Upper lobe of left lung (tissue), 4 donors: ENCODE measurements around the gene NSDHL.

Source experiments
- EP300 ChIP-seq, 4 donors: sonication (generic); formaldehyde crosslinking; IDR thresholded peaks; one replicate each; pipeline ENCODE4 v1.5.1; 2017; ENCODE audit warnings: antibody characterized with exemption in 4 of 4, control low read depth in 2 of 4
- POLR2A ChIP-seq, 4 donors: fragments of 450-650 bp; IDR thresholded peaks; one replicate each; pipeline ENCODE4 v1.5.1; 2016 to 2017; ENCODE audit warnings: antibody characterized with exemption in 4 of 4, mild to moderate bottlenecking in 2 of 4
- POLR2AphosphoS5 ChIP-seq, 2 donors: sonication (generic); formaldehyde crosslinking; IDR thresholded peaks; one replicate each; pipeline ENCODE4 v1.5.1; 2017; ENCODE audit warnings: antibody characterized with exemption in 2 of 2
- TF ChIP-seq, protein P1 (sequence below), 6 experiments: fragments of 450-650 bp in 4 of 6; fragments of 200-600 bp in 2 of 6; sonication (generic) in 2 of 6; IDR thresholded peaks; one replicate each; pipeline ENCODE4 v1.5.1; 2016 to 2019; ENCODE audit warnings: antibody characterized with exemption in 6 of 6

DNA sequence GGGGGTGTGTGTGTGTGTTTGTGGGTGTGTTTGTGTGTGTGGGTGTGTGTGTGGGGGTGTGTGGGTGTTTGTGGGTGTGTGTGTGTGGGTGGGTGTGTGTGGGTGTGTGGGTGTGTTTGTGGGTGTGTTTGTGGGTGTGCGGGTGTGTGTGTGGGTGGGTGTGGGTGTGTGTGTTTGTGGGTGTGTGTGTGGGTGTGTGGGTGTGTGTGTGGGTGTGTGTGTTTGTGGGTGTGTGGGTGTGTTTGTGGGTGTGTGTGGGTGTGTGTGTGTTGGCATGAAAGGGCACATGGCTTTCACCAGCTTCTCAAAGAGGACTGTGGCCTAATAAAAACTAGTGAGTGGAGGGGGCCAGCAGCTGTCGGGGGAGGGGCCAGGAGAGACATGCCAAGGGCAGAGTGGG lies 41.7 kb downstream of the NSDHL start:
- TF ChIP-seq, protein P1, sequence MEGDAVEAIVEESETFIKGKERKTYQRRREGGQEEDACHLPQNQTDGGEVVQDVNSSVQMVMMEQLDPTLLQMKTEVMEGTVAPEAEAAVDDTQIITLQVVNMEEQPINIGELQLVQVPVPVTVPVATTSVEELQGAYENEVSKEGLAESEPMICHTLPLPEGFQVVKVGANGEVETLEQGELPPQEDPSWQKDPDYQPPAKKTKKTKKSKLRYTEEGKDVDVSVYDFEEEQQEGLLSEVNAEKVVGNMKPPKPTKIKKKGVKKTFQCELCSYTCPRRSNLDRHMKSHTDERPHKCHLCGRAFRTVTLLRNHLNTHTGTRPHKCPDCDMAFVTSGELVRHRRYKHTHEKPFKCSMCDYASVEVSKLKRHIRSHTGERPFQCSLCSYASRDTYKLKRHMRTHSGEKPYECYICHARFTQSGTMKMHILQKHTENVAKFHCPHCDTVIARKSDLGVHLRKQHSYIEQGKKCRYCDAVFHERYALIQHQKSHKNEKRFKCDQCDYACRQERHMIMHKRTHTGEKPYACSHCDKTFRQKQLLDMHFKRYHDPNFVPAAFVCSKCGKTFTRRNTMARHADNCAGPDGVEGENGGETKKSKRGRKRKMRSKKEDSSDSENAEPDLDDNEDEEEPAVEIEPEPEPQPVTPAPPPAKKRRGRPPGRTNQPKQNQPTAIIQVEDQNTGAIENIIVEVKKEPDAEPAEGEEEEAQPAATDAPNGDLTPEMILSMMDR (IDR thresholded peaks at IDR 0.05): no peak
- TF ChIP-seq POLR2A (IDR thresholded peaks at IDR 0.05): no peak
- no peak for TF ChIP-seq EP300 (IDR thresholded peaks at IDR 0.05)
- no peak for TF ChIP-seq POLR2AphosphoS5 (IDR thresholded peaks at IDR 0.05)
